Smooth muscle cell (in vitro differentiated cells): Measurements from ENCODE around the gene TSSK2. TPM values are rescaled to one million over a fixed set of nuclear protein-coding genes. Genes with fewer than 3 reads are reported as not detected.

Experiments used
- DNase-seq: peaks from one replicate; lab custom pipeline; 2025; ENCODE audit not compliant: unreplicated experiment; lab: John Stamatoyannopoulos, UW
- H2AFZ ChIP-seq: fragments of 200-600 bp; sonication (generic); 2 replicates; pipeline ENCODE4 v1.6.0; 2016; ENCODE audit warnings: antibody characterized with exemption, low read depth, mild to moderate bottlenecking
- H3F3A ChIP-seq: fragments of 200-600 bp; sonication (generic); 2 replicates; pipeline ENCODE4 v1.6.0; 2017; ENCODE audit warnings: antibody characterized with exemption, low read depth
- H3K27ac ChIP-seq: fragments of 200-600 bp; sonication (generic); 2 replicates; pipeline ENCODE4 v1.5.1; 2016; ENCODE audit warnings: low read depth, mild to moderate bottlenecking
- H3K27me3 ChIP-seq: fragments of 200-600 bp; sonication (generic); 2 replicates; pipeline ENCODE4 v1.6.1; 2016; ENCODE audit warnings: low read depth, mild to moderate bottlenecking
- H3K36me3 ChIP-seq: fragments of 200-600 bp; sonication (generic); 2 replicates; pipeline ENCODE4 v1.5.1; 2016; ENCODE audit warnings: low read depth
- H3K4me1 ChIP-seq: fragments of 200-600 bp; sonication (generic); 2 replicates; pipeline ENCODE4 v1.5.1; 2016; ENCODE audit warnings: low read depth
- H3K4me2 ChIP-seq: fragments of 200-600 bp; sonication (generic); 2 replicates; pipeline ENCODE4 v1.6.0; 2016; ENCODE audit warnings: mild to moderate bottlenecking
- H3K4me3 ChIP-seq: fragments of 200-600 bp; sonication (generic); 2 replicates; pipeline ENCODE4 v1.5.1; 2016; ENCODE audit warnings: mild to moderate bottlenecking
- H3K79me2 ChIP-seq: fragments of 200-600 bp; sonication (generic); 2 replicates; pipeline ENCODE4 v1.6.0; 2016; ENCODE audit warnings: low read depth, mild to moderate bottlenecking
- H3K9ac ChIP-seq: fragments of 200-600 bp; sonication (generic); 2 replicates; pipeline ENCODE4 v1.6.0; 2016; ENCODE audit warnings: low read depth
- H3K9me3 ChIP-seq: fragments of 200-600 bp; sonication (generic); replicated peaks from 2 replicates; pipeline ENCODE4 v1.5.1; 2016; ENCODE audit warnings: low read depth
- H4K20me1 ChIP-seq: fragments of 200-600 bp; sonication (generic); 2 replicates; pipeline ENCODE4 v1.6.0; 2016; ENCODE audit warnings: low read depth
- WGBS: methylation state at CpG from one replicate; pipeline ENCODE4 v1.1.7; 2016; ENCODE audit warnings: low lambda C conversion rate; 5-methylcytosine and 5-hydroxymethylcytosine counted together
- polyA plus RNA-seq: library from polyadenylated mRNA; unstranded; fragments of >200 nt; fragmentation: Nextera tagmentation; extraction: Ambion mirVana; gene quantifications from 2 replicates; pipeline ENCODE4 v1.2.1, GENCODE V29; 2016
- total RNA-seq: library from RNA; depleted of rRNA; stranded (reverse); fragments of >200 nt; gene quantifications from 2 replicates; pipeline ENCODE4 v1.2.3, GENCODE V29; 2014
- TF ChIP-seq, protein P1 (sequence below): fragments of 200-600 bp; sonication (generic); IDR thresholded peaks from 2 replicates; pipeline ENCODE4 v1.5.1; 2017; ENCODE audit warnings: borderline replicate concordance, mild to moderate bottlenecking, antibody characterized with exemption; ENCODE audit not compliant: insufficient read depth, poor library complexity, severe bottlenecking

TSSK2 gene
- total and polyA plus RNA-seq, 2 experiments from 2014 or later, result not detected

DNA sequence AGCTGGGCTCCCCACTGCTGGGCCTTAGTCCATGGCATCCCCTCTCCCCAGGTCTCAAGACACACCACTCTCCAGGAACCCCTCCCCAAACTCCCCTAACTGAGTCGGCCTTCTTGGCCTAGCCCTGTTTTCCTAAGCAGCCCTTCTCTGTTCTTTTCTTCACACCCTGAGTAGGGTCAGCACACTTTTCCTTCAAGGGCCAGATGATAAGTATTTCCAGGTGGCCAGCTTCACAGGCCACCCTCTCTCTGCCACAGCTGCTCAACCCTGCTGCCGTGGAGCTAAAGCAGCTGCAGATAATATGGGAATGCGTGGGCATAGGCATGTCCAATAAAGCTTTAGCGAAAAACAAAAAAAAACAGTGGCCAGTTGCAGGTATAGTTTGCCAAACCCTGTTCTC, 33.0 kb upstream of the TSSK2 start:
- no peak overlapping the region for H3K9ac ChIP-seq

DNA sequence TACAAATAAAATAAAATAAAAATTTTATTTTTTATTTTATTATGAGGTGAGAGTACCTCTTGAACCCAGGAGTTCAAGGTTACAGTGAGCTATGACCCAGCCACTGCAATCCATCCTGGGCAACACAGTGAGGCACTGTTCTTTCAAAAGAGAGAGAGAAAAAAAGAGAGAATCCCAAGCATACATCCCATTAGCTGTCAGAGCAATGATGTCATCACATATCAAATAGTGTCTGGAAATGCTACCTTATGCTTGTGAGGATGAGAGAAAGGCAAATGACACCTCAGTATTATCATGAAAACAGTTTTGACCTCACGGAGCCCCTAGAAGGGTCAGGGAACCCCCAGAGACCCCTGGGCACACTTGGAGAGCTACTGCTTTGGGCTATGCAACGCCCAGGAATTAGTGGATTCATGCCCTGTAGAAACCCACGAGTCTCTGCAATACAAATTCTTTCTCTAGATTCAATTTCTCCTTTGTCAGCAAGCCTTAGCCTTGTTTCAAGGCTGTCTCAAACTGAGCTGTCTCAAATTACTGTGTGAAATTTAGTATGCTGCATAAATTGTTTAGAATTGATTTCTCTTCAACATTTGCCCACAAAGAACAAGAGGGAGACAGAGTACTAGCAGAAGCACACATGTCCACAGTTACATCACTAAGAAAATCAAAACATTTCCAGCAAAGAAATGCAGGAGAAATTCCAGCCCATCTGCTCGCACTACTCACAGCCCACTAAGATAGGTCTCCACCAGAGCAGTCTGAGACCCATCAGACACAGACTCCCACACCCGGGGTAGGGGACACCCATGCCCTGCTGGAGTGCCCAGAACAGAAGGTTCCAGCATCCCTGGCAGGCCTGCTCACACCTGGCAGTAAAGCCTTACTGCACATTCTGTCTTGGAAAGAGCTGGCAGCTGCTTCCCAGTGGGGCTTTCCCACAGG, 27.0 kb upstream of the TSSK2 start:
- H3K4me3 ChIP-seq, result no peak overlapping the region
- WGBS, result 80% methylated on average over 5 of the region's 5 CpGs
- DNase-seq, result no peak
- no peaks in the 10 kb centered on the region for H3K36me3 ChIP-seq
- H3K9ac ChIP-seq, result no peak overlapping the region
- H3K27ac ChIP-seq, result no peak overlapping the region
- TF ChIP-seq, protein P1, sequence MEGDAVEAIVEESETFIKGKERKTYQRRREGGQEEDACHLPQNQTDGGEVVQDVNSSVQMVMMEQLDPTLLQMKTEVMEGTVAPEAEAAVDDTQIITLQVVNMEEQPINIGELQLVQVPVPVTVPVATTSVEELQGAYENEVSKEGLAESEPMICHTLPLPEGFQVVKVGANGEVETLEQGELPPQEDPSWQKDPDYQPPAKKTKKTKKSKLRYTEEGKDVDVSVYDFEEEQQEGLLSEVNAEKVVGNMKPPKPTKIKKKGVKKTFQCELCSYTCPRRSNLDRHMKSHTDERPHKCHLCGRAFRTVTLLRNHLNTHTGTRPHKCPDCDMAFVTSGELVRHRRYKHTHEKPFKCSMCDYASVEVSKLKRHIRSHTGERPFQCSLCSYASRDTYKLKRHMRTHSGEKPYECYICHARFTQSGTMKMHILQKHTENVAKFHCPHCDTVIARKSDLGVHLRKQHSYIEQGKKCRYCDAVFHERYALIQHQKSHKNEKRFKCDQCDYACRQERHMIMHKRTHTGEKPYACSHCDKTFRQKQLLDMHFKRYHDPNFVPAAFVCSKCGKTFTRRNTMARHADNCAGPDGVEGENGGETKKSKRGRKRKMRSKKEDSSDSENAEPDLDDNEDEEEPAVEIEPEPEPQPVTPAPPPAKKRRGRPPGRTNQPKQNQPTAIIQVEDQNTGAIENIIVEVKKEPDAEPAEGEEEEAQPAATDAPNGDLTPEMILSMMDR, result no peak
- H3K79me2 ChIP-seq, result peaks cover 86% of the 10 kb centered on the region
- H4K20me1 ChIP-seq, result peaks cover 97% of the 10 kb centered on the region
- H3K4me2 ChIP-seq, result no peak overlapping the region
- H3K9me3 ChIP-seq, result no peaks in the 10 kb centered on the region
- H2AFZ ChIP-seq, result no peak overlapping the region
- H3K27me3 ChIP-seq, result no peaks in the 10 kb centered on the region
- no peaks in the 10 kb centered on the region for H3K4me1 ChIP-seq
- H3F3A ChIP-seq, result no peaks in the 10 kb centered on the region

More for the DNA sequence above, 33.0 kb upstream of the TSSK2 start:
- no peaks in the 10 kb centered on the region for H3K27me3 ChIP-seq
- no peaks in the 10 kb centered on the region for H3K4me1 ChIP-seq
- no peaks in the 10 kb centered on the region for H3K9me3 ChIP-seq
- H3K4me2 ChIP-seq, result no peak overlapping the region
- WGBS, result 78% methylated on average over 4 of the region's 4 CpGs
- H4K20me1 ChIP-seq, result peaks cover 86% of the 10 kb centered on the region
- no peak overlapping the region for H3K4me3 ChIP-seq
- H2AFZ ChIP-seq, result no peak overlapping the region
- H3K27ac ChIP-seq, result no peak overlapping the region
- DNase-seq, result no peak
- H3K36me3 ChIP-seq, result no peaks in the 10 kb centered on the region
- TF ChIP-seq, protein P1, result no peak
- no peaks in the 10 kb centered on the region for H3F3A ChIP-seq
- H3K79me2 ChIP-seq, result peaks cover 57% of the 10 kb centered on the region

DNA sequence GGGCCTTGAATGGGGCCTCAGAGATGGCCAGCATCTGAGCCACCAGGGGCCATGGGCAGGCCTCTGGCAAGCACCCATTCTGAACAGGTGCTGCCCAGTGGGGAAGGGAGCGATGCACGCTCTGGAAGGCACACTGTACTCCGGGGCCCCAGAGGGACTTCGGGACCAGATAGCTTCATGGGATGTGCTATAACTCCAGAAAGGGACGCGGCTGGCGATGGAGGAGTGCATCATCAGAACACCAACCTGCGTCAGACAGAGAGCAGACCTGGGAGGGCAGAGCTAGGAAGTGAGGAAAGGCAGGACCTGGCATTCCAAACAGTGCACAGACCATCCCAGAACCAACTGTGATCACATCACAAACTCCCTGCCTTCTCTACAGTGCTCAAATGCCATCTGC, 25.7 kb upstream of the TSSK2 start:
- Histone ChIP-seq H3K9ac (no peak overlapping the region), H3K4me2 (no peak overlapping the region), H3K27me3 (no peaks in the 10 kb centered on the region), H3K36me3 (no peaks in the 10 kb centered on the region), H3K9me3 (no peaks in the 10 kb centered on the region), H4K20me1 (peaks cover 97% of the 10 kb centered on the region), H3K27ac (no peak overlapping the region), H3K4me3 (no peak overlapping the region), H3K79me2 (peaks cover 86% of the 10 kb centered on the region), H3K4me1 (peaks cover 2% of the 10 kb centered on the region), H2AFZ (no peak overlapping the region), H3F3A (no peaks in the 10 kb centered on the region)
- 99% methylated on average over 8 of the region's 8 CpGs for WGBS
- no peak for DNase-seq
- TF ChIP-seq, protein P1, result no peak
